ENCODE measurements around the gene EML1. TPM values are rescaled to one million over a fixed set of nuclear protein-coding genes. Genes with fewer than 3 reads are reported as not detected.
"Not testable (repeated sequence)": the region's sequence is repeated elsewhere in the genome, so short reads cannot be mapped to it uniquely, and the experiment has no call there.

The EML1 gene
- total RNA-seq, 2 donors from 2014 or later, result 28.3 to 30.2 TPM

- no peak for DNase-seq (ENCODE audit: low spot score)
- Histone ChIP-seq H3K27me3 (no peaks in the 10 kb centered on the region), H3K9me3 (no peaks in the 10 kb centered on the region), H3K4me3 (no peak overlapping the region), H3K36me3 (no peaks in the 10 kb centered on the region), H3K27ac (no peak overlapping the region), H3K4me1 (peaks cover 0 to 52% of the 10 kb centered on the region in 2 donors)
- no peak for TF ChIP-seq CTCF (IDR thresholded peaks at IDR 0.05)
Observed at GRCh38 chr14:99758121-99758821, 34.9 kb upstream of the EML1 start.

- Histone ChIP-seq H3K36me3 (no peaks in the 10 kb centered on the region), H3K27me3 (no peaks in the 10 kb centered on the region), H3K9me3 (no peaks in the 10 kb centered on the region), H3K27ac (no peak overlapping the region), H3K4me3 (no peak overlapping the region), H3K4me1 (peaks cover 0 to 45% of the 10 kb centered on the region in 2 donors)
- no peak for TF ChIP-seq CTCF (IDR thresholded peaks at IDR 0.05)
- DNase-seq (ENCODE audit: low spot score), result no peak
Observed at GRCh38 chr14:99758872-99759545, 34.2 kb upstream of the EML1 start.

GRCh38 chr14:99759546-99759925, 33.7 kb upstream of the EML1 start:
- H3K27me3 ChIP-seq, result no peaks in the 10 kb centered on the region
- peaks cover 0 to 40% of the 10 kb centered on the region in 2 donors for H3K4me1 ChIP-seq
- H3K4me3 ChIP-seq, result no peak overlapping the region
- no peaks in the 10 kb centered on the region for H3K36me3 ChIP-seq
- no peak for DNase-seq (ENCODE audit: low spot score)
- no peak for TF ChIP-seq CTCF (IDR thresholded peaks at IDR 0.05)
- H3K27ac ChIP-seq, result no peak overlapping the region
- H3K9me3 ChIP-seq, result no peaks in the 10 kb centered on the region

- Histone ChIP-seq H3K27me3 (no peaks in the 10 kb centered on the region), H3K36me3 (no peaks in the 10 kb centered on the region), H3K27ac (no peak overlapping the region), H3K4me3 (no peak overlapping the region), H3K4me1 (peaks cover 0 to 27% of the 10 kb centered on the region in 2 donors), H3K9me3 (no peaks in the 10 kb centered on the region)
- TF ChIP-seq CTCF (IDR thresholded peaks at IDR 0.05), result no peak
- DNase-seq (ENCODE audit: low spot score), result no peak
Observed at GRCh38 chr14:99760817-99761216, 32.4 kb upstream of the EML1 start.

GRCh38 chr14:99762911-99763310, 30.3 kb upstream of the EML1 start:
- H3K36me3 ChIP-seq; H3K27ac ChIP-seq; H3K9me3 ChIP-seq; DNase-seq (ENCODE audit: low spot score); H3K4me3 ChIP-seq; H3K27me3 ChIP-seq: not testable (repeated sequence)
- peaks cover 0 to 33% of the 10 kb centered on the region in 2 donors for H3K4me1 ChIP-seq

GRCh38 chr14:99763527-99764221, 29.5 kb upstream of the EML1 start:
- Histone ChIP-seq H3K36me3 (no peaks in the 10 kb centered on the region), H3K4me1 (peaks cover 0 to 33% of the 10 kb centered on the region in 2 donors), H3K27me3 (no peaks in the 10 kb centered on the region), H3K4me3 (no peak overlapping the region), H3K27ac (no peak overlapping the region), H3K9me3 (no peaks in the 10 kb centered on the region)
- no peak for TF ChIP-seq CTCF (IDR thresholded peaks at IDR 0.05)
- DNase-seq (ENCODE audit: low spot score), result no peak
